RWPE2 (cell line): ENCODE results near the gene ORC6.
"Not testable (repeated sequence)": the region's sequence is repeated elsewhere in the genome, so short reads cannot be mapped to it uniquely, and the experiment has no call there.

Source experiments
- ATAC-seq: fragments of 200-7000 bp; cut with Tn5 transposase; 3 replicates; pipeline ENCODE4 v1.9.1; 2021; ENCODE audit warnings: low read depth
- DNase-seq: peaks from one replicate; pipeline ENCODE4 v3.0.0-alpha.2; 2020; ENCODE audit warnings: low spot score
- H3K27ac ChIP-seq: fragments of 450-650 bp; 2 replicates; pipeline ENCODE4 v1.5.1; 2017; ENCODE audit warnings: mild to moderate bottlenecking; ENCODE audit not compliant: poor library complexity, severe bottlenecking
- H3K27me3 ChIP-seq: fragments of 250-450 bp; sonication (Bioruptor Pico); 2 replicates; pipeline ENCODE4 v1.5.1; 2021; ENCODE audit warnings: mild to moderate bottlenecking, moderate library complexity; ENCODE audit not compliant: insufficient read depth, poor library complexity, severe bottlenecking
- H3K36me3 ChIP-seq: fragments of 250-450 bp; sonication (Bioruptor Pico); 2 replicates; pipeline ENCODE4 v1.5.1; 2020; ENCODE audit warnings: low read depth, mild to moderate bottlenecking, moderate library complexity
- H3K4me1 ChIP-seq: fragments of 250-450 bp; sonication (Bioruptor Pico); 2 replicates; pipeline ENCODE4 v1.5.1; 2021; ENCODE audit warnings: mild to moderate bottlenecking, moderate library complexity; ENCODE audit not compliant: insufficient read depth, poor library complexity, severe bottlenecking
- H3K4me3 ChIP-seq: fragments of 250-450 bp; sonication (Bioruptor Pico); 2 replicates; pipeline ENCODE4 v1.5.1; 2021; ENCODE audit warnings: mild to moderate bottlenecking, moderate library complexity; ENCODE audit not compliant: severe bottlenecking
- H3K9me3 ChIP-seq: fragments of 250-450 bp; sonication (Bioruptor Pico); 2 replicates; pipeline ENCODE4 v1.5.1; 2021; ENCODE audit warnings: mild to moderate bottlenecking, moderate library complexity; ENCODE audit not compliant: severe bottlenecking
- TF ChIP-seq, protein P1 (sequence below): fragments of 450-650 bp; IDR thresholded peaks from one replicate; pipeline ENCODE4 v1.5.1; 2017; ENCODE audit warnings: mild to moderate bottlenecking, moderate library complexity; ENCODE audit not compliant: poor library complexity, severe bottlenecking

ORC6 gene

GRCh38 chr16:46658925-46659324 lies 30.5 kb upstream of the ORC6 start:
- no peak overlapping the region for H3K27ac ChIP-seq
- no peaks in the 10 kb centered on the region for H3K9me3 ChIP-seq
- H3K27me3 ChIP-seq = no peaks in the 10 kb centered on the region
- TF ChIP-seq, protein P1, sequence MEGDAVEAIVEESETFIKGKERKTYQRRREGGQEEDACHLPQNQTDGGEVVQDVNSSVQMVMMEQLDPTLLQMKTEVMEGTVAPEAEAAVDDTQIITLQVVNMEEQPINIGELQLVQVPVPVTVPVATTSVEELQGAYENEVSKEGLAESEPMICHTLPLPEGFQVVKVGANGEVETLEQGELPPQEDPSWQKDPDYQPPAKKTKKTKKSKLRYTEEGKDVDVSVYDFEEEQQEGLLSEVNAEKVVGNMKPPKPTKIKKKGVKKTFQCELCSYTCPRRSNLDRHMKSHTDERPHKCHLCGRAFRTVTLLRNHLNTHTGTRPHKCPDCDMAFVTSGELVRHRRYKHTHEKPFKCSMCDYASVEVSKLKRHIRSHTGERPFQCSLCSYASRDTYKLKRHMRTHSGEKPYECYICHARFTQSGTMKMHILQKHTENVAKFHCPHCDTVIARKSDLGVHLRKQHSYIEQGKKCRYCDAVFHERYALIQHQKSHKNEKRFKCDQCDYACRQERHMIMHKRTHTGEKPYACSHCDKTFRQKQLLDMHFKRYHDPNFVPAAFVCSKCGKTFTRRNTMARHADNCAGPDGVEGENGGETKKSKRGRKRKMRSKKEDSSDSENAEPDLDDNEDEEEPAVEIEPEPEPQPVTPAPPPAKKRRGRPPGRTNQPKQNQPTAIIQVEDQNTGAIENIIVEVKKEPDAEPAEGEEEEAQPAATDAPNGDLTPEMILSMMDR = no peak
- H3K4me3 ChIP-seq = no peak overlapping the region
- H3K4me1 ChIP-seq = no peaks in the 10 kb centered on the region
- DNase-seq (no peak), ATAC-seq (peak; percentile 14; the same call in 1 of the 3 replicates)
- peaks cover 46% of the 10 kb centered on the region for H3K36me3 ChIP-seq

GRCh38 chr16:46662123-46662522 lies 27.3 kb upstream of the ORC6 start:
- H3K27me3 ChIP-seq = no peaks in the 10 kb centered on the region
- peaks cover 74% of the 10 kb centered on the region for H3K36me3 ChIP-seq
- H3K4me1 ChIP-seq = no peaks in the 10 kb centered on the region
- H3K27ac ChIP-seq = no peak overlapping the region
- TF ChIP-seq, protein P1 = no peak
- DNase-seq (no peak), ATAC-seq (no peak)
- H3K9me3 ChIP-seq = no peaks in the 10 kb centered on the region
- H3K4me3 ChIP-seq = no peak overlapping the region

GRCh38 chr16:46673320-46674013 lies 16.0 kb upstream of the ORC6 start:
- TF ChIP-seq, protein P1 = peak; percentile 86
- peak; percentile 87 for ATAC-seq
- Histone ChIP-seq H3K4me3 (no peak overlapping the region), H3K27ac (no peak overlapping the region), H3K9me3 (no peaks in the 10 kb centered on the region), H3K4me1 (no peaks in the 10 kb centered on the region), H3K27me3 (no peaks in the 10 kb centered on the region), H3K36me3 (peaks cover 94% of the 10 kb centered on the region)
- no peak for DNase-seq

GRCh38 chr16:46677943-46678342 lies 11.5 kb upstream of the ORC6 start:
- DNase-seq, H3K27ac ChIP-seq, H3K4me1 ChIP-seq, H3K9me3 ChIP-seq, H3K27me3 ChIP-seq, H3K4me3 ChIP-seq, ATAC-seq: not testable (repeated sequence)
- H3K36me3 ChIP-seq = peaks cover 96% of the 10 kb centered on the region

- not testable (repeated sequence) for H3K27ac ChIP-seq, DNase-seq, ATAC-seq, H3K27me3 ChIP-seq, H3K9me3 ChIP-seq, H3K4me3 ChIP-seq
- Histone ChIP-seq H3K36me3 (peaks cover 73% of the 10 kb centered on the region), H3K4me1 (peaks cover 11% of the 10 kb centered on the region)
Measured at GRCh38 chr16:46681867-46682266, 7.6 kb upstream of the ORC6 start.

GRCh38 chr16:46686815-46687473 lies 2.5 kb upstream of the ORC6 start:
- Histone ChIP-seq H3K9me3 (no peaks in the 10 kb centered on the region), H3K4me3 (peak overlapping the region; percentile 60), H3K27me3 (no peaks in the 10 kb centered on the region), H3K4me1 (peaks cover 28% of the 10 kb centered on the region), H3K27ac (peak overlapping the region; percentile 83), H3K36me3 (peaks cover 38% of the 10 kb centered on the region)
- DNase-seq (no peak), ATAC-seq (no peak)
- TF ChIP-seq, protein P1 = no peak
